BLaER1 treated with 17β-estradiol and CSF1 and Interleukin-3, amounts not matched to agents 10 nM and 100 nM (cell line): Measurements from ENCODE around the gene HOXD8.

Source experiments
- H3K27ac ChIP-seq, 11 experiments: shearing (Covaris generic); formaldehyde crosslinking; 2 replicates each; pipeline ENCODE4 v1.8.1; 2022
- H3K27me3 ChIP-seq, 11 experiments: shearing (Covaris generic); formaldehyde crosslinking; 2 replicates each; pipeline ENCODE4 v1.8.1; 2022
- H3K36me3 ChIP-seq, 11 experiments: shearing (Covaris generic); formaldehyde crosslinking; 2 replicates each; pipeline ENCODE4 v1.8.1; 2022
- H3K4me1 ChIP-seq, 10 experiments: shearing (Covaris generic); formaldehyde crosslinking; 2 replicates each; pipeline ENCODE4 v1.8.1; 2022
- H3K4me2 ChIP-seq, 11 experiments: shearing (Covaris generic); formaldehyde crosslinking; 2 replicates each; pipeline ENCODE4 v1.8.1; 2022
- H3K4me3 ChIP-seq, 10 experiments: shearing (Covaris generic); formaldehyde crosslinking; 2 replicates each; pipeline ENCODE4 v1.8.1; 2022
- H3K9ac ChIP-seq, 11 experiments: shearing (Covaris generic); formaldehyde crosslinking; 2 replicates each; pipeline ENCODE4 v1.8.1; 2022
- H3K9me3 ChIP-seq, 11 experiments: shearing (Covaris generic); formaldehyde crosslinking; replicated peaks in 1 of 11; 2 replicates each; pipeline ENCODE4 v1.8.1; 2022
- H4K20me1 ChIP-seq, 11 experiments: shearing (Covaris generic); formaldehyde crosslinking; 2 replicates each; pipeline ENCODE4 v1.8.1; 2022
- Cebpa-rat ChIP-seq, 11 experiments: shearing (Covaris generic); IDR thresholded peaks; 2 replicates each; pipeline ENCODE4 v1.8.1; 2022

The HOXD8 gene

GRCh38 chr2:176146645-176147044 lies 17.1 kb downstream of the HOXD8 start:
- Histone ChIP-seq H3K27me3 (peaks cover 55 to 86% (median 68%) of the 10 kb centered on the region in 11 experiments), H4K20me1 (no peaks in the 10 kb centered on the region; a peak in 2 of 22 replicates), H3K4me1 (no peaks in the 10 kb centered on the region), H3K4me2 (no peak overlapping the region), H3K9me3 (peaks cover 32 to 47% (median 44%) of the 10 kb centered on the region in 11 experiments), H3K27ac (no peak overlapping the region), H3K4me3 (no peak overlapping the region), H3K36me3 (no peaks in the 10 kb centered on the region), H3K9ac (no peak overlapping the region)
- TF ChIP-seq Cebpa-rat (IDR thresholded peaks at IDR 0.05): no peak

GRCh38 chr2:176147210-176147799 lies 17.8 kb downstream of the HOXD8 start:
- Histone ChIP-seq H3K36me3 (no peaks in the 10 kb centered on the region), H3K4me2 (no peak overlapping the region), H4K20me1 (no peaks in the 10 kb centered on the region; a peak in 2 of 22 replicates), H3K27me3 (peaks cover 61 to 92% (median 74%) of the 10 kb centered on the region in 11 experiments), H3K27ac (no peak overlapping the region), H3K4me1 (no peaks in the 10 kb centered on the region), H3K4me3 (no peak overlapping the region), H3K9ac (no peak overlapping the region), H3K9me3 (peaks cover 35 to 51% (median 48%) of the 10 kb centered on the region in 11 experiments)
- no peak for TF ChIP-seq Cebpa-rat (IDR thresholded peaks at IDR 0.05)

- Histone ChIP-seq H3K9me3 (peaks cover 35 to 57% (median 53%) of the 10 kb centered on the region in 11 experiments), H3K4me3 (no peak overlapping the region), H3K27me3 (peaks cover 67 to 92% (median 81%) of the 10 kb centered on the region in 11 experiments), H3K4me1 (no peaks in the 10 kb centered on the region), H3K9ac (no peak overlapping the region), H3K4me2 (no peak overlapping the region), H3K36me3 (no peaks in the 10 kb centered on the region), H4K20me1 (no peaks in the 10 kb centered on the region; a peak in 2 of 22 replicates), H3K27ac (no peak overlapping the region)
- no peak for TF ChIP-seq Cebpa-rat (IDR thresholded peaks at IDR 0.05)
Measured at GRCh38 chr2:176147800-176148496, 18.4 kb downstream of the HOXD8 start.

GRCh38 chr2:176148751-176149421 lies 19.4 kb downstream of the HOXD8 start:
- Histone ChIP-seq H4K20me1 (no peaks in the 10 kb centered on the region; a peak in 2 of 22 replicates), H3K27me3 (peaks cover 75 to 93% (median 89%) of the 10 kb centered on the region in 11 experiments), H3K4me3 (no peak overlapping the region), H3K4me2 (no peak overlapping the region), H3K9ac (no peak overlapping the region), H3K27ac (no peak overlapping the region), H3K4me1 (no peaks in the 10 kb centered on the region), H3K9me3 (peaks cover 35 to 57% (median 53%) of the 10 kb centered on the region in 11 experiments), H3K36me3 (no peaks in the 10 kb centered on the region)
- no peak for TF ChIP-seq Cebpa-rat (IDR thresholded peaks at IDR 0.05)

- Histone ChIP-seq H3K9me3 (peaks cover 35 to 57% (median 54%) of the 10 kb centered on the region in 11 experiments), H3K27me3 (peaks cover 82 to 99% (median 96%) of the 10 kb centered on the region in 11 experiments), H3K4me2 (no peak overlapping the region), H3K4me3 (no peak overlapping the region), H4K20me1 (no peaks in the 10 kb centered on the region; a peak in 2 of 22 replicates), H3K27ac (no peak overlapping the region), H3K9ac (no peak overlapping the region), H3K36me3 (no peaks in the 10 kb centered on the region), H3K4me1 (no peaks in the 10 kb centered on the region)
- TF ChIP-seq Cebpa-rat (IDR thresholded peaks at IDR 0.05): no peak
Measured at GRCh38 chr2:176149481-176149938, 20.0 kb downstream of the HOXD8 start.

GRCh38 chr2:176149939-176150583 lies 20.6 kb downstream of the HOXD8 start:
- no peaks in the 10 kb centered on the region; a peak in 2 of 22 replicates for H4K20me1 ChIP-seq
- no peaks in the 10 kb centered on the region for H3K36me3 ChIP-seq
- H3K27me3 ChIP-seq: peaks cover 87 to 100% (median 99%) of the 10 kb centered on the region in 11 experiments
- no peak overlapping the region for H3K4me2 ChIP-seq
- TF ChIP-seq Cebpa-rat (IDR thresholded peaks at IDR 0.05): no peak
- H3K4me1 ChIP-seq: no peaks in the 10 kb centered on the region
- peaks cover 35 to 61% (median 54%) of the 10 kb centered on the region in 11 experiments for H3K9me3 ChIP-seq
- H3K9ac ChIP-seq: no peak overlapping the region
- no peak overlapping the region for H3K27ac ChIP-seq
- no peak overlapping the region for H3K4me3 ChIP-seq

GRCh38 chr2:176150584-176151441 lies 21.3 kb downstream of the HOXD8 start:
- no peak overlapping the region for H3K9ac ChIP-seq
- H3K4me1 ChIP-seq: no peaks in the 10 kb centered on the region
- H4K20me1 ChIP-seq: no peaks in the 10 kb centered on the region; a peak in 2 of 22 replicates
- peaks cover 94 to 100% (median 99%) of the 10 kb centered on the region in 11 experiments for H3K27me3 ChIP-seq
- H3K4me2 ChIP-seq: no peak overlapping the region
- no peaks in the 10 kb centered on the region for H3K36me3 ChIP-seq
- no peak overlapping the region for H3K27ac ChIP-seq
- TF ChIP-seq Cebpa-rat (IDR thresholded peaks at IDR 0.05): no peak
- no peak overlapping the region for H3K4me3 ChIP-seq
- peaks cover 35 to 61% (median 56%) of the 10 kb centered on the region in 11 experiments for H3K9me3 ChIP-seq
